Cardiac fibroblast (primary cell): ENCODE measurements around the gene RASL10A.

ENCODE experiments used
- DNase-seq, 2 donors: peaks; one replicate each; pipeline versions ENCODE4 v3.0.0 to v3.0.0-alpha.2; 2010; ENCODE audit warnings: low read depth in 2 of 2
- H3K4me3 ChIP-seq, 2 donors: replicated peaks in 1 of 2; 1 replicate in 1 of 2; 2 replicates in 1 of 2; pipeline ENCODE4 v1.5.1; 2011; ENCODE audit warnings: low read depth in 2 of 2, low read length in 2 of 2, mild to moderate bottlenecking in 2 of 2, moderate library complexity in 1 of 2
- TF ChIP-seq, protein P1 (sequence below): IDR thresholded peaks from one replicate; pipeline ENCODE4 v1.5.1; 2011; ENCODE audit warnings: low read depth, mild to moderate bottlenecking, low read length, inconsistent platforms

RASL10A gene

DNA sequence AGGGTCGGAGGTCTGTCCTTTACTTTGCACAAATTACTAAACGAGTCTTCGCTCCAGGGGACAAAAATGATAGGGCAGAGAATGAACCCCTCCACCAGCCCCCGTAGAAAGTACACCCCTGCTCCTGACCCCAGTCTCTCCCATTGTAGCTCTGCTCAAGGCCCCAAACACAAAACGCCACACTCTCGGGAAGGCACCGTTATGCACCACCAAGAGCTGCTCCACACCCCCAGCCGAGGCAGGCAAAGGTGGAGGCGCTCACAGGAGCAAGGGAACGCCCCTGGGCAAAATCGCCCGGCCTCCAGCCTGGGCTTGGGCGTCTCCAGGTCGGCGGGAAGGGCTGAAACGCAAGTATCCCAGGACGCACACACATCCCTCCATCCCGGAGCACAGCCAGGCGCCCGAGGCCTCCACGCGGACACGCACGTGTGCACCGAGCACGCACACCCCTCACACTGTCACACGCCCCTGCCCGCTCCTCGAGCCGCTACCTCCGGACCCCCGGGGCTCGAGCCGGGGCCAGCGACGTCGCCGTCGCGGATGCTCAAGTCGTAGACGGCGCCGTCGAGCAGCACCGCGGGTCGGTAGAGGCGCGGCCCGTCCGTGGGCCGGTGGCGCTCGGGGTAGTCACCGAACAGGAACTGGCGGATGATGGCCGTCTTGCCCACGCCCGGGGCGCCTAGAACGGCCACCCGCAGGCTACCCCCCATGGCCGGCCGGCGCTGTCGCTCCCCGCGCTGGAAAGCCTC lies 786 bp downstream of the RASL10A start:
- H3K4me3 ChIP-seq: no peak overlapping the region
- DNase-seq: no peak
- TF ChIP-seq, protein P1, sequence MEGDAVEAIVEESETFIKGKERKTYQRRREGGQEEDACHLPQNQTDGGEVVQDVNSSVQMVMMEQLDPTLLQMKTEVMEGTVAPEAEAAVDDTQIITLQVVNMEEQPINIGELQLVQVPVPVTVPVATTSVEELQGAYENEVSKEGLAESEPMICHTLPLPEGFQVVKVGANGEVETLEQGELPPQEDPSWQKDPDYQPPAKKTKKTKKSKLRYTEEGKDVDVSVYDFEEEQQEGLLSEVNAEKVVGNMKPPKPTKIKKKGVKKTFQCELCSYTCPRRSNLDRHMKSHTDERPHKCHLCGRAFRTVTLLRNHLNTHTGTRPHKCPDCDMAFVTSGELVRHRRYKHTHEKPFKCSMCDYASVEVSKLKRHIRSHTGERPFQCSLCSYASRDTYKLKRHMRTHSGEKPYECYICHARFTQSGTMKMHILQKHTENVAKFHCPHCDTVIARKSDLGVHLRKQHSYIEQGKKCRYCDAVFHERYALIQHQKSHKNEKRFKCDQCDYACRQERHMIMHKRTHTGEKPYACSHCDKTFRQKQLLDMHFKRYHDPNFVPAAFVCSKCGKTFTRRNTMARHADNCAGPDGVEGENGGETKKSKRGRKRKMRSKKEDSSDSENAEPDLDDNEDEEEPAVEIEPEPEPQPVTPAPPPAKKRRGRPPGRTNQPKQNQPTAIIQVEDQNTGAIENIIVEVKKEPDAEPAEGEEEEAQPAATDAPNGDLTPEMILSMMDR: no peak

DNA sequence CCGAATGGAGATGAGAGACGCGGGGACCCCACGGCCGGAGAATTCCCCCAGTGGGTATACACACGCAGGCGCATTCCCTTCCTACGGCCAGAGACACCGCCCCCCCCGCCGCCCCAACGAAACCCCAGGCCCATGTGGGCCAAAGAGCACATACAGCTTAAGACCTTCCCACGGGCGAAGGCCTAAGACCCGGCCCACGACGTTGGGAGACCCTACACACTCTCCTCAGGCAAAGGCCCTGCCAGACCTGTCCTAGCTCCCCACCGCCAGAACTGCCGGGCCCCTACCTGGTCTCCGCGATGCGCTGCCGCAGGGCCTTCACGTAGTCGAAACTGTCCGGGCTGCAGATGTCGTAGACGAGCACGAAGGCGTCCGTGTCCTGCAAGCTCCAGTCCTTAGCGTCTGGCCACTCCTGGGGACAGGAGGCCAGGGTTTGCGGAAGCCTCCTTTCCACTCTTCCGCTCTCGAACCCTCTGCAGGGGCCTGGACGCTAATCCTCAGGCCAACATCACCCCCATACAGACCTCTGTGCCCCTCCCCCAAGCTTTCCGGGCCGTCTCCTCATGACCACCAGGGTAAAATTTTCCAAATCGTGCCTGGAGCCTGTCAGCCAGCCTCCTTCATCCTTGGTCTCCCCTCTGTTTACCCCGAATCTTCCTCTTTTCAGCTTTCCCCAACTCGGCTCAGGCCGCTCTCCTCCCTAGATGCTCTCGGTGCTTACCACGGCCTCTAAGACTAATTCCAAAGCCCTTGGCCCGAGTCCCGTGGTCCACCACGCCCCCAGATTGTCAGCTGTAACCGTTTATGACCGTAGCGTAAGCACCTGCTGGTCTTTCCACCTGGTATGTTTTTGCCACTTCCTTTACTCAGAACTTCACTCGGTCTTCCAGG lies 1.7 kb downstream of the RASL10A start:
- H3K4me3 ChIP-seq: no peak overlapping the region
- DNase-seq: no peak
- TF ChIP-seq, protein P1: no peak

DNA sequence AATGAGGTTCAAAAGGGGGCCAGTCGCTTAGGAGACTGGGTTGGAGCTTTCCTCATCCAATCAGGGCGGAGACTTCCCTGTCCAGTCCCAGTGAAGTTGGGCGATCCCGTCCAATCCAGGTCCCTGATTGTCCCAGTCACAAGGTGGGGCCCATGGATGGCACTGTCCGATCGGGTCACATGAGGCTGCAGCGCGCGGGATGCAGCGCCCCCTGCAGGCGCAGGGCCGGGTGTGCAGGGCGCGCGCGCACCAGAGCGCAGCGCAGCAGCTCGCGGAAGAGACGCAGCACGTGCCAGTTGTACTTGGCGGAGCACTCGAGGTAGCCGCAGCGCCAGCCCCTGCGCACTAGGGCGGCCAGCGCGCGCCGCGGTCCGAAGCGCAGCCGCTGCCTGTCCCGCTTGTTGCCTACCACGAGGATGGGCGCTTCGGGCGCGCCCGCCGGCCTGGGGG lies 2.3 kb downstream of the RASL10A start:
- TF ChIP-seq, protein P1: peak; percentile 55
- DNase-seq: peak; percentile 42 to 60

DNA sequence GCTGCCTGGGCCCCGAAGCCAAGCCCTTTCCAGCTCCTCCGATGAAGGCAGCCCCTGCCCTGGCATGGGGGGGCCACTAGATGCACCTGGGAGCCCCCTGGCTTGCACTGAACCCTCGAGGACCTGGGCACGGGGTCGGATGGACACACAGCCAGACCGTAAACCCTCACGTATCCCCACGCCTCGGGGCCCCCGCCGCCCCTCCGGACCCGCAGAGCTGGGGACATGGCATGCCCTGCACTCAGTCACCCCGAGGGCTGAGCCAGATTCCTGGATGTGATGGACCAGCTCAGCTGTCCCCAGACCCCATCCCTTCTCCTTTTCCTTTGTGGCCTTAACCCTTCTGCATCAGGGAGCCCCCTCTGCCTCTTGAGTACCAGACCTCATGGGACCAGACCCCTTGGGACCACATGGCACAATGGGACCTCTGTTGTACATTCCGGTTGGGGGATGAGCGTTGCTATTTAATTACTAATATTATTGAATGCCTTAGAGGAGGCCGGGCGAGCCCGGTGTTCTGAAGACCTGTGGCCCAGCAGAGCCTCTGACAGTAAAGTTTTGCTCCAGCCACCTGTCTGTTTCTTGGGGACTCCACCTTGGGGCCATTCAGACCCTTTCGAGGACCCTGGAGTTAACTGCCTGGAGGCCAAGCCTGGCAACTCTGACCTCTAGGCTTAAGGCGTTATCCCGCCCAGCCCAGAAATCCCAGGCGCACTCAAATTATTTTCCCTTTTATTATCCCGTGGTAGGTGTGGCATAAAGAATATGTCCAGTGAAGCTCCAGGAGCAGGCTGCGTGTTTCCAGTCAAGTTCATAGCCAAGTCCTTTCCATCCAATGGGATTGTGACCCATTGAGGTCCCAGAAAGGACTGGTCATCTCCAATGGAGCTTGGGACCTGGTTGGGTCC lies 3.0 kb downstream of the RASL10A start:
- H3K4me3 ChIP-seq: no peak overlapping the region
- DNase-seq: no peak
- TF ChIP-seq, protein P1: no peak

More for the DNA sequence above, 2.3 kb downstream of the RASL10A start:
- H3K4me3 ChIP-seq: no peak overlapping the region

DNA sequence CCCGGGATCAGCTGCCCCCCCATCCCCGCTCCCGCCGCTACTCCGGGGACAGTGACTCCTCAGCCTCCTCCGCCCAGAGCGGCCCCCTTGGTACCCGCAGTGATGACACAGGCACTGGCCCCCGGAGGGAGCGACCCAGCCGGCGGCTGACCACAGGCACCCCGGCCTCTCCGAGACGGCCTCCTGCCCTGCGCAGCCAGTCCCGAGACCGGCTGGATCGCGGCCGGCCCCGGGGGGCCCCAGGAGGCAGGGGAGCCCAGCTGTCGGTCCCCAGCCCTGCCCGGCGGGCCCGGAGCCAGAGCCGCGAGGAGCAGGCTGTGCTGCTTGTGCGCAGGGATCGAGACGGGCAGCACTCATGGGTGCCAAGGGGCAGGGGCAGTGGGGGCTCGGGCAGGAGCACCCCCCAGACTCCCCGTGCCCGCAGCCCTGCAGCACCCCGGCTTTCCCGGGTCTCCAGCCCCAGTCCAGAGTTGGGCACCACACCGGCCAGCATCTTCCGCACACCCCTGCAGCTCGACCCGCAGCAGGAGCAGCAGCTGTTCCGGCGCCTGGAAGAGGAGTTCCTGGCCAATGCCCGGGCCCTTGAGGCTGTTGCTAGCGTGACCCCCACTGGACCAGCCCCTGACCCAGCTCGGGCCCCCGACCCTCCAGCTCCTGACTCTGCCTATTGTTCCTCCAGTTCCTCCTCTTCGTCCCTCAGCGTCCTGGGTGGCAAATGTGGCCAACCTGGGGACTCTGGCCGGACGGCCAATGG lies 3.9 kb downstream of the RASL10A start:
- TF ChIP-seq, protein P1: no peak
- DNase-seq: no peak
- H3K4me3 ChIP-seq: peak overlapping the region in 1 of 2 donors; percentile 18
